GM12874 (cell line): Measurements from ENCODE around the gene KDM4B.
A peak's percentile ranks its signal among the peaks of the same experiment; 100 is the strongest.

Experiments used
- CTCF ChIP-seq: IDR thresholded peaks from 2 replicates; pipeline ENCODE4 v1.5.1; 2011; ENCODE audit warnings: low read depth, mild to moderate bottlenecking, control low read depth, low read length, moderate library complexity; ENCODE audit not compliant: insufficient read depth

KDM4B gene

GRCh38 chr19:5028229-5028886 is 59.4 kb downstream of the KDM4B start:
- no peak for TF ChIP-seq CTCF

GRCh38 chr19:5029596-5029995 is 60.7 kb downstream of the KDM4B start:
- peak; percentile 68 for TF ChIP-seq CTCF

- no peak for TF ChIP-seq CTCF
Observed at GRCh38 chr19:5030136-5030820, 61.4 kb downstream of the KDM4B start.

- TF ChIP-seq CTCF = no peak
Observed at GRCh38 chr19:5030822-5031221, 61.9 kb downstream of the KDM4B start.

GRCh38 chr19:5031231-5032100 is 62.6 kb downstream of the KDM4B start:
- TF ChIP-seq CTCF = peak; percentile 96

- no peak for TF ChIP-seq CTCF
Observed at GRCh38 chr19:5032101-5032967, 63.4 kb downstream of the KDM4B start.
